Smooth muscle cell (in vitro differentiated cells): Measurements from ENCODE around the gene RFPL1. TPM values are rescaled to one million over a fixed set of nuclear protein-coding genes. Genes with fewer than 3 reads are reported as not detected.
"Not testable (repeated sequence)": the region's sequence is repeated elsewhere in the genome, so short reads cannot be mapped to it uniquely, and the experiment has no call there.

ENCODE experiments used
- DNase-seq: peaks from one replicate; lab custom pipeline; 2025; ENCODE audit not compliant: unreplicated experiment; lab: John Stamatoyannopoulos, UW
- H2AFZ ChIP-seq: fragments of 200-600 bp; sonication (generic); 2 replicates; pipeline ENCODE4 v1.6.0; 2016; ENCODE audit warnings: antibody characterized with exemption, low read depth, mild to moderate bottlenecking
- H3F3A ChIP-seq: fragments of 200-600 bp; sonication (generic); 2 replicates; pipeline ENCODE4 v1.6.0; 2017; ENCODE audit warnings: antibody characterized with exemption, low read depth
- H3K27ac ChIP-seq: fragments of 200-600 bp; sonication (generic); 2 replicates; pipeline ENCODE4 v1.5.1; 2016; ENCODE audit warnings: low read depth, mild to moderate bottlenecking
- H3K27me3 ChIP-seq: fragments of 200-600 bp; sonication (generic); 2 replicates; pipeline ENCODE4 v1.6.1; 2016; ENCODE audit warnings: low read depth, mild to moderate bottlenecking
- H3K36me3 ChIP-seq: fragments of 200-600 bp; sonication (generic); 2 replicates; pipeline ENCODE4 v1.5.1; 2016; ENCODE audit warnings: low read depth
- H3K4me1 ChIP-seq: fragments of 200-600 bp; sonication (generic); 2 replicates; pipeline ENCODE4 v1.5.1; 2016; ENCODE audit warnings: low read depth
- H3K4me2 ChIP-seq: fragments of 200-600 bp; sonication (generic); 2 replicates; pipeline ENCODE4 v1.6.0; 2016; ENCODE audit warnings: mild to moderate bottlenecking
- H3K4me3 ChIP-seq: fragments of 200-600 bp; sonication (generic); 2 replicates; pipeline ENCODE4 v1.5.1; 2016; ENCODE audit warnings: mild to moderate bottlenecking
- H3K79me2 ChIP-seq: fragments of 200-600 bp; sonication (generic); 2 replicates; pipeline ENCODE4 v1.6.0; 2016; ENCODE audit warnings: low read depth, mild to moderate bottlenecking
- H3K9ac ChIP-seq: fragments of 200-600 bp; sonication (generic); 2 replicates; pipeline ENCODE4 v1.6.0; 2016; ENCODE audit warnings: low read depth
- H3K9me3 ChIP-seq: fragments of 200-600 bp; sonication (generic); replicated peaks from 2 replicates; pipeline ENCODE4 v1.5.1; 2016; ENCODE audit warnings: low read depth
- H4K20me1 ChIP-seq: fragments of 200-600 bp; sonication (generic); 2 replicates; pipeline ENCODE4 v1.6.0; 2016; ENCODE audit warnings: low read depth
- CTCF ChIP-seq: fragments of 200-600 bp; sonication (generic); IDR thresholded peaks from 2 replicates; pipeline ENCODE4 v1.5.1; 2017; ENCODE audit warnings: borderline replicate concordance, mild to moderate bottlenecking, antibody characterized with exemption; ENCODE audit not compliant: insufficient read depth, poor library complexity, severe bottlenecking
- WGBS: methylation state at CpG from one replicate; pipeline ENCODE4 v1.1.7; 2016; ENCODE audit warnings: low lambda C conversion rate; 5-methylcytosine and 5-hydroxymethylcytosine counted together
- polyA plus RNA-seq: library from polyadenylated mRNA; unstranded; fragments of >200 nt; fragmentation: Nextera tagmentation; extraction: Ambion mirVana; gene quantifications from 2 replicates; pipeline ENCODE4 v1.2.1, GENCODE V29; 2016
- total RNA-seq: library from RNA; depleted of rRNA; stranded (reverse); fragments of >200 nt; gene quantifications from 2 replicates; pipeline ENCODE4 v1.2.3, GENCODE V29; 2014

RFPL1 gene
- total and polyA plus RNA-seq, 2 experiments from 2014 or later, result 0.16 TPM; not detected in 1

GRCh38 chr22:29400576-29400975, 37.8 kb upstream of the RFPL1 start:
- WGBS, result 91% methylated on average over 2 of the region's 2 CpGs
- no peaks in the 10 kb centered on the region for H3F3A ChIP-seq
- no peak overlapping the region for H3K4me3 ChIP-seq
- no peaks in the 10 kb centered on the region for H3K36me3 ChIP-seq
- no peak overlapping the region for H3K9ac ChIP-seq
- H2AFZ ChIP-seq, result no peak overlapping the region
- H3K9me3 ChIP-seq, result no peaks in the 10 kb centered on the region
- no peak for TF ChIP-seq CTCF
- DNase-seq, result no peak
- H3K4me1 ChIP-seq, result no peaks in the 10 kb centered on the region
- no peak overlapping the region for H3K4me2 ChIP-seq
- H3K27me3 ChIP-seq, result no peaks in the 10 kb centered on the region
- H3K27ac ChIP-seq, result no peak overlapping the region
- H3K79me2 ChIP-seq, result no peaks in the 10 kb centered on the region
- no peaks in the 10 kb centered on the region for H4K20me1 ChIP-seq

- H3K79me2 ChIP-seq, DNase-seq, H3K9me3 ChIP-seq, H3K9ac ChIP-seq, H3K4me3 ChIP-seq, H4K20me1 ChIP-seq, H3K4me1 ChIP-seq, H3K4me2 ChIP-seq, H3K27ac ChIP-seq, H3K27me3 ChIP-seq, H3F3A ChIP-seq, H3K36me3 ChIP-seq, H2AFZ ChIP-seq: not testable (repeated sequence)
- 81% methylated on average over 6 of the region's 6 CpGs for WGBS
Observed at GRCh38 chr22:29401538-29401937, 36.8 kb upstream of the RFPL1 start.

- H3K36me3 ChIP-seq, result no peaks in the 10 kb centered on the region
- H3K27ac ChIP-seq, result no peak overlapping the region
- no peaks in the 10 kb centered on the region for H3K9me3 ChIP-seq
- H3K4me1 ChIP-seq, result no peaks in the 10 kb centered on the region
- WGBS, result 91% methylated on average over 6 of the region's 6 CpGs
- H2AFZ ChIP-seq, result no peak overlapping the region
- H3K9ac ChIP-seq, result no peak overlapping the region
- H4K20me1 ChIP-seq, result no peaks in the 10 kb centered on the region
- no peaks in the 10 kb centered on the region for H3K79me2 ChIP-seq
- TF ChIP-seq CTCF, result no peak
- H3K27me3 ChIP-seq, result no peaks in the 10 kb centered on the region
- H3K4me3 ChIP-seq, result no peak overlapping the region
- no peak overlapping the region for H3K4me2 ChIP-seq
- DNase-seq, result no peak
- no peaks in the 10 kb centered on the region for H3F3A ChIP-seq
Observed at GRCh38 chr22:29408940-29409339, 29.4 kb upstream of the RFPL1 start.

- not testable (repeated sequence) for H2AFZ ChIP-seq, H3F3A ChIP-seq, H4K20me1 ChIP-seq, H3K79me2 ChIP-seq, H3K27me3 ChIP-seq, H3K36me3 ChIP-seq, H3K9me3 ChIP-seq, H3K4me3 ChIP-seq, H3K27ac ChIP-seq, H3K4me2 ChIP-seq, DNase-seq, H3K4me1 ChIP-seq, H3K9ac ChIP-seq
- 82% methylated on average over 4 of the region's 4 CpGs for WGBS
Observed at GRCh38 chr22:29411569-29412211, 26.7 kb upstream of the RFPL1 start.

- not testable (repeated sequence) for DNase-seq
Observed at GRCh38 chr22:29412772-29413171, 25.6 kb upstream of the RFPL1 start.

More at GRCh38 chr22:29412772-29413171, 25.6 kb upstream of the RFPL1 start:
- not testable (repeated sequence) for H3K4me3 ChIP-seq, H2AFZ ChIP-seq, H4K20me1 ChIP-seq, H3F3A ChIP-seq, H3K9me3 ChIP-seq, H3K27ac ChIP-seq, H3K4me1 ChIP-seq, H3K79me2 ChIP-seq, H3K4me2 ChIP-seq, H3K9ac ChIP-seq, H3K36me3 ChIP-seq, H3K27me3 ChIP-seq
- TF ChIP-seq CTCF, result peak; percentile 37
- WGBS, result 49% methylated on average over 3 of the region's 4 CpGs
